BLaER1 treated with 17β-estradiol and CSF1 and Interleukin-3, amounts not matched to agents 10 nM and 100 nM (cell line): ENCODE data around the gene SYNM.
A peak's percentile ranks its signal among the peaks of the same experiment; 100 is the strongest.

Source experiments
- H3K27ac ChIP-seq, 11 experiments: shearing (Covaris generic); formaldehyde crosslinking; 2 replicates each; pipeline ENCODE4 v1.8.1; 2022
- H3K27me3 ChIP-seq, 11 experiments: shearing (Covaris generic); formaldehyde crosslinking; 2 replicates each; pipeline ENCODE4 v1.8.1; 2022
- H3K36me3 ChIP-seq, 11 experiments: shearing (Covaris generic); formaldehyde crosslinking; 2 replicates each; pipeline ENCODE4 v1.8.1; 2022
- H3K4me1 ChIP-seq, 10 experiments: shearing (Covaris generic); formaldehyde crosslinking; 2 replicates each; pipeline ENCODE4 v1.8.1; 2022
- H3K4me2 ChIP-seq, 11 experiments: shearing (Covaris generic); formaldehyde crosslinking; 2 replicates each; pipeline ENCODE4 v1.8.1; 2022
- H3K4me3 ChIP-seq, 10 experiments: shearing (Covaris generic); formaldehyde crosslinking; 2 replicates each; pipeline ENCODE4 v1.8.1; 2022
- H3K9ac ChIP-seq, 11 experiments: shearing (Covaris generic); formaldehyde crosslinking; 2 replicates each; pipeline ENCODE4 v1.8.1; 2022
- H3K9me3 ChIP-seq, 11 experiments: shearing (Covaris generic); formaldehyde crosslinking; replicated peaks in 1 of 11; 2 replicates each; pipeline ENCODE4 v1.8.1; 2022
- H4K20me1 ChIP-seq, 11 experiments: shearing (Covaris generic); formaldehyde crosslinking; 2 replicates each; pipeline ENCODE4 v1.8.1; 2022
- Cebpa-rat ChIP-seq, 11 experiments: shearing (Covaris generic); IDR thresholded peaks; 2 replicates each; pipeline ENCODE4 v1.8.1; 2022

Gene SYNM

DNA sequence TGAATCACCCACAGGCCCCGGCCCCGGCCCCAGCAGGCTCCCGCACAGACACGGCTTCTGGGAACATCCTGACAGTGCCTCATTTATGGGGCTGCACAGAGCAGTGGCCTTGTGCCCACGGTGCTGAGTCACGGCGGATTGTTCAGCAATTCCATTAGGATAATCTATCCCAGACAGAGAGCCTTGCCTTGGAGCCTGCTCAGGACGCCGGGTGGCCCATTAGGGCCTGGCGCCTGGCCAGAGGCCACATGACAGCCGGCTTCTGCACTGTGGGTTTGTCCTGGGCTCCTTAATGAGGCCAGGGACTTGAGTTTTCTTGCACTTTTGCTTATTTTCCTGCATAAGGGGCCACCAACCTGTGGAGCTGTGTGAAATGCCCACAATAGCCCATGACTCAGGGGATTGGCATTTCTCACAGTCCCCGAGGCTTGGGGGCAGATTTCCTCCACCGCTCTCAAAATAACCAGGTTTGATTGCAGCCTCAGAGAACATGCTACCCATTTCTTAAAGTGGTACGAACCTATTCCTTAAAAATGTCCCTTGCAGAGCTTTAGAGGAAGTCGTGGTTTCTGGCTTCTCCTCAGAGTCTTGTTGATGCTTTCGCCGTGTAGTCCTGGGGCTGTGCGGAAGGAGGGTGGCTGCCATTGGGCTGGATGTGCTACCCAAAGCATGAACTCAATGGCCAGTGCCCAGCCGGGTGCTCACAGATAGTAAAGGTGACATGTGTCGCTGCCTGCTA lies 19.0 kb downstream of the SYNM start:
- Histone ChIP-seq H3K4me2 (peak overlapping the region; percentile 73 to 94 (median 90)), H3K27ac (peak overlapping the region in 9 of 11 experiments; percentile 22 to 71 (median 59); a peak in 15 of 22 replicates), H3K9ac (peak overlapping the region in 10 of 11 experiments; percentile 2 to 61 (median 42); a peak in 12 of 22 replicates), H3K27me3 (no peaks in the 10 kb centered on the region), H3K4me3 (peak overlapping the region in 7 of 10 experiments; percentile 13 to 41 (median 28); a peak in 8 of 20 replicates), H3K9me3 (no peaks in the 10 kb centered on the region), H3K36me3 (no peaks in the 10 kb centered on the region), H3K4me1 (peaks cover 24 to 51% (median 45%) of the 10 kb centered on the region in 10 experiments), H4K20me1 (peaks cover 0 to 8% (median 0%) of the 10 kb centered on the region in 11 experiments; a peak in 1 of 22 replicates)
- peak in 1 of 11 experiments; percentile 32; a peak in 1 of 22 replicates for TF ChIP-seq Cebpa-rat (IDR thresholded peaks at IDR 0.05)

DNA sequence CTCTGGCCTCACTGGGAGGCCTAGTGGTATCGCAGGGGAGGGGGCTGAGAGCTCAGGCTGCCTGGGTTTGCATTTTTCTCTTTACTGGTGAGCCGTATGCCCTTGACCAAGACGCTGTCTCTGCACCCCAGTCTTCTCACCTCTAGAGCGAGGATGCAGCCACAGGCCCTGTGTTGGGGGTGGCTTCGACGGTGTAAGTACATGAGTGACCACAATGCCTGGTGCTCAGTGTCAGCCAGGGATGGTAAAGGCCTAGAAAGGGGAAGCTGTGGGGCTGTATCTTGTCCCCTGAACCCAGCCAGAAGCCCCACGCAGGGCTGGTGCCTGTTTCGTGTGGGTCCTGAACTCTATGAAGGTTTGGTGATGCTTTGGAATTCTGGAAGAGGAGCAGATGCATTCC lies 19.8 kb downstream of the SYNM start:
- Histone ChIP-seq H4K20me1 (0 out of 22 replicates have a peak, but pooled peaks cover 0 to 8% (median 0%) of the 10 kb centered on the region in 11 experiments), H3K9me3 (no peaks in the 10 kb centered on the region), H3K27ac (peak overlapping the region in 7 of 11 experiments; percentile 4 to 63 (median 50); a peak in 10 of 22 replicates), H3K36me3 (no peaks in the 10 kb centered on the region), H3K4me3 (no peak overlapping the region), H3K9ac (no peak overlapping the region), H3K4me2 (peak overlapping the region; percentile 73 to 94 (median 90)), H3K4me1 (peaks cover 24 to 53% (median 45%) of the 10 kb centered on the region in 10 experiments), H3K27me3 (no peaks in the 10 kb centered on the region)
- no peak for TF ChIP-seq Cebpa-rat (IDR thresholded peaks at IDR 0.05)

DNA sequence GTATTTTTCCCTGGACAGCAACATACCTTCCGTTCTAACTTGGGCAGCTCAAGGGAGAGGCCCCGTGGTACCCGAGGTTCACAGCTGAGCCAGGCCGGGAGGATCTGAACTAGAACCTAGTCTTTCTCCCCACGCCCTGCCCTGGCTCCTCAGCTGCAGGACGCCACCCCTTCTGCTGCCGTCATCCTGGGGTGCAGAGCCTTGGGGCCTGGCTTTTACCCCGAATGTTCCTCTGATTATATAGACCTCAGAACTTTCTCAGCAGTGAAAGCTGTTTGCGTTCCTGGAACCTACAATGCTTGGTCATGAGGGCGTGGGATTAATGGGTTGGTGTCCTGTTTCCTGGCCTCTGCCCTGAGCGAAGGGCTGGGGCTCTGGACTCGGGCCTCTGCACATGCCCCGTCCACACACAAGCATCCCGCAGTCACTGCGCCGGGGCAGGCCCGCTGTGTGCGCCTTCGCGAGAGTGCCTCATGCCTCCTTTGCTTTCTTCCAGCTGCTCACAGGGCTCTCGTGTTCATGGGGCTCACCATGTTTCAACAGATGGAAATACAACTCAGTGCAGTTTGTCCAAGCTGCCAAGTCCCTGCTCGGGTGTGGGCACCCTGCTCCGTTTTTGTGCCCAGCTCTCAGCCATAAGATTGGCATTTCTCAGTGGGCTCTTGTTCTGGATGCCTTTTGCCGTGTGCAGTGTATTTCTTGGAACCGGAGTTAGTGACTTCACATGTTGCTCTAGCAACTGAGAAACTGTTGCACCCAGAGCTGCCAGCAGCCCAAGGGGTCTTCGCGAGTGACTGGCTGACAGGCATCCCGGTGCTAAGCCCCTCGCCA lies 20.4 kb downstream of the SYNM start:
- TF ChIP-seq Cebpa-rat (IDR thresholded peaks at IDR 0.05): no peak
- H3K4me1 ChIP-seq: peaks cover 24 to 55% (median 45%) of the 10 kb centered on the region in 10 experiments
- no peak overlapping the region for H3K4me3 ChIP-seq
- peak overlapping the region in 10 of 11 experiments; percentile 73 to 94 (median 90); a peak in 19 of 22 replicates for H3K4me2 ChIP-seq
- 0 out of 22 replicates have a peak, but pooled peaks cover 0 to 8% (median 0%) of the 10 kb centered on the region in 11 experiments for H4K20me1 ChIP-seq
- no peak overlapping the region for H3K9ac ChIP-seq
- H3K27me3 ChIP-seq: no peaks in the 10 kb centered on the region
- peak overlapping the region in 4 of 11 experiments; percentile 4 to 63 (median 50); a peak in 2 of 22 replicates for H3K27ac ChIP-seq
- no peaks in the 10 kb centered on the region for H3K36me3 ChIP-seq
- no peaks in the 10 kb centered on the region for H3K9me3 ChIP-seq

DNA sequence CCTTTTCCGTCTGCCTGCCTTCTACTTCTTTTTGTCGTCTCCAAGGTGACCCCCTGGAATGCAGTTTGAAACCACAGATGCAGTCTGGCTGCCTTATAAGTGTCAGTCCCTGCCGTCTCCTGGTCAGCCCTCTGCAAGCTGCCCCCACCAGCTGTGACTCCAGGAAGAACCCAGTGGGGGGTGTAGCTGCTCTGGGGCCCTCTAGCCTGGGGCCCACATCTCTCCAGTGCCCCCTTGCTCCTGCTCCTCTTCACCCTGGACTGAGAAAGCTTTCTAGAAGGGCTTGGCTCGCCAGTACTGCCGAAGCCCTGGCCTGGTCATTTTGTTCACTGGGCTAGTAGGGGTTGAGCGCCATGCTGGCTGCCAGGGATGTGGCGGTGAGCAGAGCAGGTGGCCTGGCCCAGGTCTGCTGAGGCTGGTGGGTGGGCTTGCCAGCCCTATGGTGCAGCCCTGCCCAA lies 21.3 kb downstream of the SYNM start:
- no peaks in the 10 kb centered on the region for H3K9me3 ChIP-seq
- TF ChIP-seq Cebpa-rat (IDR thresholded peaks at IDR 0.05): no peak
- no peak overlapping the region for H3K4me2 ChIP-seq
- no peaks in the 10 kb centered on the region for H3K27me3 ChIP-seq
- no peaks in the 10 kb centered on the region for H3K36me3 ChIP-seq
- H3K4me1 ChIP-seq: peaks cover 24 to 50% (median 41%) of the 10 kb centered on the region in 10 experiments
- no peak overlapping the region for H3K4me3 ChIP-seq
- no peak overlapping the region for H3K9ac ChIP-seq
- H4K20me1 ChIP-seq: 0 out of 22 replicates have a peak, but pooled peaks cover 0 to 8% (median 0%) of the 10 kb centered on the region in 11 experiments
- no peak overlapping the region for H3K27ac ChIP-seq

DNA sequence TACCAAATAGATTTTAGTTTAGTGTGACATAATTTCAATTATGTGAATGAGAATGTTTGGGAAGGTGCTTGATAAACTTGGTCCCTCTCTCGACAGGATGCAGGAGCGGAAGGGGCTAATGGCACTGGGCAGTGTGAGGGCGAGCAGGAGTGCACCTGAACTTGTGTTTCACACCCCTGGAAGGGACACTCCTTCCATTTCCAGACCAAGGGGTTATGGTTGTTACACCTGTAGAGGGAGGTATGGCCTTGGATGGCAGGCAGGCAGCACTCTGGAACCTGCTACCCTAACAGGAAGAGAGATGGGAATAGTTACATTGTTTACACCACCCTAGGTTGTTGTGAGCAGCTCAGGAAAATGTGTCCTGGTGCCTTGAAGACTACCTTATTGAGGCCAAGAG lies 22.1 kb downstream of the SYNM start:
- H3K9me3 ChIP-seq: no peaks in the 10 kb centered on the region
- no peak for TF ChIP-seq Cebpa-rat (IDR thresholded peaks at IDR 0.05)
- H3K27ac ChIP-seq: no peak overlapping the region
- H3K36me3 ChIP-seq: no peaks in the 10 kb centered on the region
- no peak overlapping the region for H3K4me3 ChIP-seq
- no peak overlapping the region for H3K4me2 ChIP-seq
- 0 out of 22 replicates have a peak, but pooled peaks cover 0 to 8% (median 0%) of the 10 kb centered on the region in 11 experiments for H4K20me1 ChIP-seq
- H3K9ac ChIP-seq: no peak overlapping the region
- H3K27me3 ChIP-seq: no peaks in the 10 kb centered on the region
- H3K4me1 ChIP-seq: peaks cover 24 to 42% (median 33%) of the 10 kb centered on the region in 10 experiments

DNA sequence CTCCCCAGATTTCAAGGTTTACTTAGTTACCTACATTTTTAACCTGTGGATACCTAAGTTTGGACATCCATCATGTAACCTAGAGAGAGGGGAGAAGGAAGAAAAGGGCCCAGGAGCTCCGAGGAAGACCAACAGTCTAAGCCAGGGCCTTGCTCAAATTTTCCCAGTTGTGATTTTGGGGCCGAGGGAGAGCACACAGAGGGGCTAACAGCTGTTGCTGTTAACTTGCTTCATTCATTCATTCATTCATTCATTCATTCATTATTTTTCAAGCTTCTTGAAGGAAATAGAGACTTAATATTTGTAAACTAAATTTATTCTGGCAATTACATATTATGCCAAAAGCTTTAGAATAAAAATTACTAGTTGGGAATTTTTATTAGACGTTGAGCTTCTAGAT lies 22.9 kb downstream of the SYNM start:
- Histone ChIP-seq H3K36me3 (no peaks in the 10 kb centered on the region), H3K4me2 (no peak overlapping the region), H3K27me3 (no peaks in the 10 kb centered on the region), H4K20me1 (0 out of 22 replicates have a peak, but pooled peaks cover 0 to 8% (median 0%) of the 10 kb centered on the region in 11 experiments), H3K27ac (no peak overlapping the region), H3K4me1 (peaks cover 24 to 34% (median 29%) of the 10 kb centered on the region in 10 experiments), H3K9ac (no peak overlapping the region), H3K4me3 (no peak overlapping the region), H3K9me3 (no peaks in the 10 kb centered on the region)
- TF ChIP-seq Cebpa-rat (IDR thresholded peaks at IDR 0.05): no peak

DNA sequence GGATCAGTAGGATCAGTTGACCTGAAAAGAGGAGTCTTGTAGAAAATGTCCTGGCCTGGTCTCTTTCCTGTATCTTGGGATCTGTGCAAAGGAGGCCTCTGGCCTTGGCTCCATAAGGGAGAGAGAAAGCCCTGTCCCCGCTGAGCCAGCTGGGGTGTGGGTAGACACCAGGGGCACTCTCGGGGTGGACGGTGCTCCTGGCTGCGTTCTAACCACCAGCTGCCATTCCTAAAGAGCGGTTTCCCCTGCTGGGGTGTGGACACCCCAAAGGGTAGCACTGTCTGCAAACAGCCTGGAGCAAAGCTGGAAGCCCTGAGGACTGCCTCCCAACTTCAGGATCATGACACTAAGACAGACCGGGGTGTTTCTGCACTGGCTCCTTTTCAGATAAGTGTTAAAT lies 23.5 kb downstream of the SYNM start:
- no peak overlapping the region for H3K4me3 ChIP-seq
- no peaks in the 10 kb centered on the region for H3K36me3 ChIP-seq
- H3K4me2 ChIP-seq: no peak overlapping the region
- no peak overlapping the region for H3K9ac ChIP-seq
- no peak for TF ChIP-seq Cebpa-rat (IDR thresholded peaks at IDR 0.05)
- H3K27me3 ChIP-seq: no peaks in the 10 kb centered on the region
- no peak overlapping the region for H3K27ac ChIP-seq
- no peaks in the 10 kb centered on the region for H3K9me3 ChIP-seq
- H3K4me1 ChIP-seq: peaks cover 18 to 28% (median 22%) of the 10 kb centered on the region in 10 experiments
- 0 out of 22 replicates have a peak, but pooled peaks cover 0 to 6% (median 0%) of the 10 kb centered on the region in 11 experiments for H4K20me1 ChIP-seq

DNA sequence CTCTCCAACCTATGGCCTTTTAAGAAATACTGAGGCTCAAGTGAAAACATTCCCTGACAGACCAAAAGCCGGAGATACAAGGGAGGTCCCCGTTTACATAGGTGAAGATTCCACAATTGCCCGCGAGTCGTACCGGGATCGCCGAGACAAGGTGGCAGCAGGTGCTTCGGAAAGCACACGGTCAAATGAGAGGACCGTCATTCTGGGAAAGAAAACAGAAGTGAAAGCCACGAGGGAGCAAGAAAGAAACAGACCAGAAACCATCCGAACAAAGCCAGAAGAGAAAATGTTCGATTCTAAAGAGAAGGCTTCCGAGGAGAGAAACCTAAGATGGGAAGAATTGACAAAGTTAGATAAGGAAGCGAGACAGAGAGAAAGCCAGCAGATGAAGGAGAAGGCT lies 24.8 kb downstream of the SYNM start:
- Histone ChIP-seq H3K4me3 (no peak overlapping the region), H3K36me3 (no peaks in the 10 kb centered on the region), H4K20me1 (no peaks in the 10 kb centered on the region), H3K27ac (no peak overlapping the region), H3K9ac (no peak overlapping the region), H3K4me2 (peak overlapping the region in 1 of 11 experiments; percentile 12; a peak in 1 of 22 replicates), H3K4me1 (peaks cover 5 to 15% (median 10%) of the 10 kb centered on the region in 10 experiments), H3K9me3 (no peaks in the 10 kb centered on the region), H3K27me3 (no peaks in the 10 kb centered on the region)
- no peak for TF ChIP-seq Cebpa-rat (IDR thresholded peaks at IDR 0.05)

DNA sequence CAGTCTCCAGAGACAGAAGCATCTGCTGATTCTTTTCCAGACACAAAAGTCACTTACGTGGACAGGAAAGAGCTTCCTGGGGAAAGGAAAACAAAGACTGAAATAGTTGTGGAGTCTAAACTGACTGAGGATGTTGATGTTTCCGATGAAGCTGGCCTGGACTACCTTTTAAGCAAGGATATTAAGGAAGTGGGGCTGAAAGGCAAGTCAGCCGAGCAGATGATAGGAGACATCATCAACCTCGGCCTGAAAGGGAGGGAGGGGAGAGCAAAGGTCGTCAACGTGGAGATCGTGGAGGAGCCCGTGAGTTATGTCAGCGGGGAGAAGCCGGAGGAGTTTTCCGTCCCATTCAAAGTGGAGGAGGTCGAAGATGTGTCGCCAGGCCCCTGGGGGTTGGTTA lies 25.4 kb downstream of the SYNM start:
- no peak overlapping the region for H3K4me3 ChIP-seq
- no peak overlapping the region for H3K27ac ChIP-seq
- no peak for TF ChIP-seq Cebpa-rat (IDR thresholded peaks at IDR 0.05)
- no peaks in the 10 kb centered on the region for H3K27me3 ChIP-seq
- no peaks in the 10 kb centered on the region for H3K36me3 ChIP-seq
- no peak overlapping the region for H3K4me2 ChIP-seq
- H3K4me1 ChIP-seq: peaks cover 0 to 9% (median 3%) of the 10 kb centered on the region in 10 experiments; a peak in 9 of 20 replicates
- no peaks in the 10 kb centered on the region for H4K20me1 ChIP-seq
- H3K9me3 ChIP-seq: no peaks in the 10 kb centered on the region
- no peak overlapping the region for H3K9ac ChIP-seq
